ENCODE results near the gene EFNA5.

EFNA5 gene

GRCh38 chr5:107687404-107687803 lies 16.7 kb upstream of the EFNA5 start:
- no peak for DNase-seq (ENCODE audit: low read depth)
- TF ChIP-seq CTCF (IDR thresholded peaks at IDR 0.05; ENCODE audit: low read length, missing control alignments) = no peak
- H3K4me3 ChIP-seq (replicated peaks; ENCODE audit: low read depth, low read length) = no peak overlapping the region

- DNase-seq (ENCODE audit: low read depth) = no peak
- TF ChIP-seq CTCF (IDR thresholded peaks at IDR 0.05; ENCODE audit: low read length, missing control alignments) = no peak
- no peak overlapping the region for H3K4me3 ChIP-seq (replicated peaks; ENCODE audit: low read depth, low read length)
Observed at GRCh38 chr5:107682533-107682932, 11.8 kb upstream of the EFNA5 start.

- TF ChIP-seq CTCF (IDR thresholded peaks at IDR 0.05; ENCODE audit: low read length, missing control alignments) = no peak
- H3K4me3 ChIP-seq (replicated peaks; ENCODE audit: low read depth, low read length) = no peak overlapping the region
- no peak for DNase-seq (ENCODE audit: low read depth)
Observed at GRCh38 chr5:107680799-107681198, 10.1 kb upstream of the EFNA5 start.

GRCh38 chr5:107680099-107680498 lies 9.4 kb upstream of the EFNA5 start:
- no peak for TF ChIP-seq CTCF (IDR thresholded peaks at IDR 0.05; ENCODE audit: low read length, missing control alignments)

GRCh38 chr5:107676702-107677101 lies 6.0 kb upstream of the EFNA5 start:
- TF ChIP-seq CTCF (IDR thresholded peaks at IDR 0.05; ENCODE audit: low read length, missing control alignments) = no peak
- no peak for DNase-seq (ENCODE audit: low read depth)
- no peak overlapping the region for H3K4me3 ChIP-seq (replicated peaks; ENCODE audit: low read depth, low read length)

More at GRCh38 chr5:107680099-107680498, 9.4 kb upstream of the EFNA5 start:
- H3K4me3 ChIP-seq (replicated peaks; ENCODE audit: low read depth, low read length) = no peak overlapping the region
- no peak for DNase-seq (ENCODE audit: low read depth)

- DNase-seq (ENCODE audit: low read depth) = no peak
- no peak for TF ChIP-seq CTCF (IDR thresholded peaks at IDR 0.05; ENCODE audit: low read length, missing control alignments)
- no peak overlapping the region for H3K4me3 ChIP-seq (replicated peaks; ENCODE audit: low read depth, low read length)
Observed at GRCh38 chr5:107675201-107675600, 4.5 kb upstream of the EFNA5 start.

GRCh38 chr5:107674655-107675054 lies 3.9 kb upstream of the EFNA5 start:
- peak; percentile 46 for DNase-seq (ENCODE audit: low read depth)
- no peak for TF ChIP-seq CTCF (IDR thresholded peaks at IDR 0.05; ENCODE audit: low read length, missing control alignments)
- no peak overlapping the region for H3K4me3 ChIP-seq (replicated peaks; ENCODE audit: low read depth, low read length)
